NCI-H446 treated with DMSO at 0.1 percent for 48 hours (cell line): ENCODE results near the gene GADL1.

Source experiments
- DNase-seq: peaks from one replicate; lab custom pipeline; 2025; lab: John Stamatoyannopoulos, UW

GADL1 gene

GRCh38 chr3:30756218-30756617, 138.2 kb downstream of the GADL1 start:
- DNase-seq, result no peak

GRCh38 chr3:30754426-30754825, 140.0 kb downstream of the GADL1 start:
- no peak for DNase-seq

- DNase-seq, result no peak
Measured at GRCh38 chr3:30753766-30754165, 140.7 kb downstream of the GADL1 start.

GRCh38 chr3:30752970-30753369, 141.5 kb downstream of the GADL1 start:
- no peak for DNase-seq

GRCh38 chr3:30752491-30752890, 142.0 kb downstream of the GADL1 start:
- DNase-seq, result no peak

GRCh38 chr3:30751610-30752299, 142.7 kb downstream of the GADL1 start:
- peak; percentile 11 for DNase-seq

- no peak for DNase-seq
Measured at GRCh38 chr3:30750967-30751366, 143.5 kb downstream of the GADL1 start.

GRCh38 chr3:30749230-30749629, 145.2 kb downstream of the GADL1 start:
- no peak for DNase-seq

- peak; percentile 22 for DNase-seq
Measured at GRCh38 chr3:30747771-30748281, 146.6 kb downstream of the GADL1 start.

GRCh38 chr3:30743641-30744317, 150.7 kb downstream of the GADL1 start:
- DNase-seq, result no peak

- no peak for DNase-seq
Measured at GRCh38 chr3:30742796-30743619, 151.5 kb downstream of the GADL1 start.

- no peak for DNase-seq
Measured at GRCh38 chr3:30741889-30742288, 152.6 kb downstream of the GADL1 start.

GRCh38 chr3:30738605-30739004, 155.9 kb downstream of the GADL1 start:
- DNase-seq, result no peak

- DNase-seq, result no peak
Measured at GRCh38 chr3:30737743-30738499, 156.5 kb downstream of the GADL1 start.

GRCh38 chr3:30733696-30734095, 160.8 kb downstream of the GADL1 start:
- DNase-seq, result no peak

- DNase-seq, result no peak
Measured at GRCh38 chr3:30733209-30733608, 161.3 kb downstream of the GADL1 start.

GRCh38 chr3:30730967-30731366, 163.5 kb downstream of the GADL1 start:
- no peak for DNase-seq

- no peak for DNase-seq
Measured at GRCh38 chr3:30729936-30730335, 164.5 kb downstream of the GADL1 start.

GRCh38 chr3:30729512-30729911, 164.9 kb downstream of the GADL1 start:
- no peak for DNase-seq

- DNase-seq, result no peak
Measured at GRCh38 chr3:30728143-30728542, 166.3 kb downstream of the GADL1 start.

- DNase-seq, result no peak
Measured at GRCh38 chr3:30724863-30725262, 169.6 kb downstream of the GADL1 start.

GRCh38 chr3:30723211-30723610, 171.2 kb downstream of the GADL1 start:
- no peak for DNase-seq
